Retina (tissue), 1 donor: ENCODE data around the gene ITGBL1.

ENCODE experiments used
- DNase-seq: peaks from one replicate; pipeline ENCODE4 v3.0.0-alpha.2; 2016

Gene ITGBL1

DNA sequence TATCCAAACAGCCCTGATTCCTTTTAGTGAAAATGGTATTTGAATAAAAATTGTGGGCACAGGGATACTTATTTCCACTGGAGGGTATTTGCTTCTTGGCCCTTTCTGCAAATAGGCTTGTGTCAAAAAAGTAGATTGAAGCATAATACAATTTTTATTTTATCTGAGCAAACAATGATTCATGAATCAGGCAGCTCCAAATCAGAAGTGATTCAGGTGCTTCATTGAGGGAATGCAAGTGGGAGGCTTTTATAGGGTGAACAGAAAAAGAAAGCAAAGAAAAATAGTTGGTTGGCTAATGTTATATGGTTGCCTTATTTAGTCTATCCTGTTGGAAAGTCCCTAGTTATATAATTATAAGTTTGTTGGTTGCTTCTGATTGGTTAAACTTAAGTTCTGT is 117.9 kb downstream of the ITGBL1 start:
- no peak for DNase-seq

DNA sequence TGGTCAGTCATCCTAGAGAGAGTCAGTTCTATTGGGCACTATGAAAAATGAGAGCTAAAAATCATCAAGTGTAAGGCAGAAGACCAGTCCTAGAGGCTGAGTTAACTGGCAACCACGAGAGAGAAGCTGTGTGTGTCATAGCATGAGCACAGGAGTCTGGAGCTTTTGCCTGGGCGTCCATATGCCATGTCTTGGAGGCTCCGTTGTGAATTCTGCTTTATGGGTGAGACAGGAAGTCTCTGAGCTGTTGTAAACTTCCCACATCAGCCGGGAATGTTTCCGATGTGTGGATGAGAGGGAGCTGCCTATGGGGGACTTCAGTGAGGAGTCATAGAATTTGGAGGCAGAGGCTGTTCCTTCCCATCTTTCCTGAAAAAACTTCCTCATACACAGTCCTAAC is 120.0 kb downstream of the ITGBL1 start:
- no peak for DNase-seq

DNA sequence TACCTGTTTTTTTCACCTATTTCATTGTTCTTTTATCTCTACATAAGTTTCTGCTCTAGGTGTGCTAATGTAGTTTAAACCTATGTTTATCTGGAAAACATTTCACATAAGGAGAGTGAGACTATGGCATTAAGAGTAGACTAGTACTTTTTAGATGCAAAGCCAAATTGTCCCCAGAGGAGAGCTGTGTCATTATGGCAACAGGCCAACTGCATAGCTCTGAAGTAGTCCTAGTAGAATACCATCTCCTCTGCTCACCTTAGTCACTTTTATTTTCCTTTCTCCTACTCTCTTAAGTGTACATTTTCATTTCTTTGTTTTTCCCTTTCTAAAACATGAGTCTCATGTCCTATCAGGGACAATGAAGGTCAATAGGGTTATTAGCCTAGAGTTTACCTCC is 123.1 kb downstream of the ITGBL1 start:
- no peak for DNase-seq

DNA sequence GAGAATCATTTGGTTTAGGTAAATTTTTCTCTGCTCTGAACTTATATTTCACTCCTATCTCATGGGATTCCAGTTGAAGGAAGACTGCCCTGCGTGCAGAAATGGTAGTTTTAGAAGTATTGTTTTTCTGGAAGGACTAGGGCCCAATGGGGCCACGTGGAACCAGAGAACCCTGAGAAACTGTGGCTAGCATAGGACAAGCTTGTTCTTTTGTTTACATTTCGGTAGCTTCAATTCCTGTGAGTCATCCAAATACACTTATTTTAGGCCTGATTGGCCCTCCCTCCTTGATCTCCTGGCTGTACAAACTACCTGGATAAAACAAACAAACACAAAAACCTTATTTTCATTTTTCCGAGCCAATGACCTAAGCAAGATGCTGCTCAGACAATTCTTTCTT is 124.0 kb downstream of the ITGBL1 start:
- no peak for DNase-seq

DNA sequence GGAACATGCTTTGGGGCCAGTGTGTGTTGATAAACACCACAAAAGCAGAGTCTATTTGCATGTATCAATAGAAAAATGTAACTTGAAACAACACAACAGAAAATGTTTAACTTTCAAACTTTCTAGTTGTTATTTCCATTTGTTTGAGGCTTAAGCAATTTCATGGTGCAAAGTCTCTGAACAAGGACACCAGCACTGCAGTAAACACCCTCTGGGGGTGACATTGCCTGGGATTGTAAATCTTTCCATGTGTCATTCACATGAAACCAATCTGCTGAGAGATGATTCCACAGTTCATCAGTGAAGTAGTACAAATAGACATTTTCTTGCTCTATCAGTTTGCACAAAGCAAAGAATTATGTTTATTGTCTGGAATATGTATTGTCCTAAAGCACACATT is 124.5 kb downstream of the ITGBL1 start:
- no peak for DNase-seq

DNA sequence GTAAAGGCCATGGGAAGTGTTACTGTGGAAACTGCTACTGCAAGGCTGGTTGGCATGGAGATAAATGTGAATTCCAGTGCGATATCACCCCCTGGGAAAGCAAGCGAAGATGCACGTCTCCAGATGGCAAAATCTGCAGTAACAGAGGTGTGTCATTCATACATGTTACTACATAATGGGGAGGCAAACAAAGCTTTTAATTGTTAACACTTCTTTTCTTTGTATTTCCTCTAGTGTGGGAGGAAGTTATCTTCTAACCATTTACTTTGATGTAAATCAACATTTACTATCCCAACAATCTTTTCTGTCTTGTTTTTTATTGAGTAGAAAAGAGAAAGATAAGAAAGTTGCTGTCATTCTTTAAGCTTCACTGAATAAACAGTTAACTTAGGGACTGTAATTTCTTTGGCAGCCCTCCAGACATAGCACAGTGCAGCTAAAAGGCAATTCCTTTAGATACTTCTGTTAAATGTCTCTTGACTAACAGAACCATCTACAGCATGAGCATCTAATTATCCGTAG is 126.9 kb downstream of the ITGBL1 start:
- peak; percentile 44 for DNase-seq

DNA sequence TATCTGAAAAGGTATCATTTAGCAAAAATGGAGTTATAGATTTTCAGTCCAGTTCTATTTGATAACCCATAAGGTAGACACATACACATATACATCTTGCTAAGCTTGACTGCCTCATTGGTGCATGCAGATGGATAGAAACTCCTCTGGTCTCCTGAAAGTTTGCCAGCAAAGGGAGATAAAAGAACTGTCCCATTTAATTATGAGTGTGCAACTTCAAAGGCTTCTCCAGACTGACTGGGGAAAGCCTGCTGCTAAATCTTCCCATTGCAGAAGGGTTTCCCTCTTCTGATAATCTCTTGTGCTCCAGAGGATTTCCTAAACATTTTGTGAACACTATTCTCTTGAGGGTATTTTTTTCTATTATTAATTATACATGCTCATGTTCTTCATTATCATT is 131.9 kb downstream of the ITGBL1 start:
- peak; percentile 69 for DNase-seq

DNA sequence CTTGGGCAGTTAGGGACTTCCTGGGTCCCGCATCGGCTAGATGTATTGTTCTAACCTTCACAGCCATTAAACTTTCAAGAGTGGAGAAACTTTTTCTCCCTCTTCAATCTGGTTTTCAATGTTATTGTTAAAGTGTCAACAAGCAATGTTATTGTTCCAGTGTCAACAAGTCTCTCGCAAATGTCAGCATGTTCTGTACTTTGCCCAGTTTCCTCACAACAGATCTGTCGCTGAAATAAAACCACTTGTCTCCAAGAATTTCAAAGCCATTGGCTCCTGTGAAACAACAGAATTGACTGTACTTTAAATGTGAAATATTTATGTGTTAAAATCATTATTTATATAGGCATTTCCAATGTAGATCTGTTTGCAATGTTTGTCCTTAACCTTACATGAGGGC is 138.0 kb downstream of the ITGBL1 start:
- no peak for DNase-seq

DNA sequence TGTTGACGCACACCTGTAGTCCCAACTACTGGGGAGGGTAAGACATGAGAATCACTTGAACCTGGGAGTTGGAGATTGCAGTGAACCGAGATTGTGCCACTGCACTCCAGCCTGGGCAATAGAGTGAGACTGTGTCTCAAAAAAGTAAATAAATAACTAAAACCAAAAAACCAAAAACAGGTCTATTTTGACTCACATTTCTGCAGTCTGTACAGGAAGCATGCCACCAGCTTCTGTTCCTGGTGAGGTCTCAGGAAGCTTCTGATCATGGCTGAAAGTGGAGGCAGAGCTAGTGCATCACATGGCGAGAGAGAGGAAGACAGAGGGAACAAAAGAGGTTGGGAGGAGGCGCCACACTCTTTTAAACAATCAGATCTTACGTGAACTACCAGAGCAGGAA is 142.5 kb downstream of the ITGBL1 start:
- no peak for DNase-seq

DNA sequence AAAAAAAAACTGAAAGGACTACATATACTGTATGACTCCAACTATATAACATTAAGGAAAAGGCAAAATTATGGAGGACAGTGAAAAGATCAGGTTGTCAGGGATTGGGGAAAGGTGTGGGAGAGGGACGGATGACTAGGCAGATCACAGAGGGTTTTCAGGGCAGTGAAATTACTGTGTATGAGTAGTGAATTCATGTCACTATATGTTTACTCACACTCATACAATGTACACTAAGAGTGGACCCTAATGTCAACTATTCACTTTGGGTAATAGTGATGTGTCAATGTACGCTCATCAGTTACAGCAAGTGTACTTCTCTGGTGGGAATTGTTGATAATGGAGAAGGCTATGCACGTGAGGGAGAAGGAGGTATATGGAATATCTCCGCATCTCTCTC is 144.3 kb downstream of the ITGBL1 start:
- DNase-seq = no peak

DNA sequence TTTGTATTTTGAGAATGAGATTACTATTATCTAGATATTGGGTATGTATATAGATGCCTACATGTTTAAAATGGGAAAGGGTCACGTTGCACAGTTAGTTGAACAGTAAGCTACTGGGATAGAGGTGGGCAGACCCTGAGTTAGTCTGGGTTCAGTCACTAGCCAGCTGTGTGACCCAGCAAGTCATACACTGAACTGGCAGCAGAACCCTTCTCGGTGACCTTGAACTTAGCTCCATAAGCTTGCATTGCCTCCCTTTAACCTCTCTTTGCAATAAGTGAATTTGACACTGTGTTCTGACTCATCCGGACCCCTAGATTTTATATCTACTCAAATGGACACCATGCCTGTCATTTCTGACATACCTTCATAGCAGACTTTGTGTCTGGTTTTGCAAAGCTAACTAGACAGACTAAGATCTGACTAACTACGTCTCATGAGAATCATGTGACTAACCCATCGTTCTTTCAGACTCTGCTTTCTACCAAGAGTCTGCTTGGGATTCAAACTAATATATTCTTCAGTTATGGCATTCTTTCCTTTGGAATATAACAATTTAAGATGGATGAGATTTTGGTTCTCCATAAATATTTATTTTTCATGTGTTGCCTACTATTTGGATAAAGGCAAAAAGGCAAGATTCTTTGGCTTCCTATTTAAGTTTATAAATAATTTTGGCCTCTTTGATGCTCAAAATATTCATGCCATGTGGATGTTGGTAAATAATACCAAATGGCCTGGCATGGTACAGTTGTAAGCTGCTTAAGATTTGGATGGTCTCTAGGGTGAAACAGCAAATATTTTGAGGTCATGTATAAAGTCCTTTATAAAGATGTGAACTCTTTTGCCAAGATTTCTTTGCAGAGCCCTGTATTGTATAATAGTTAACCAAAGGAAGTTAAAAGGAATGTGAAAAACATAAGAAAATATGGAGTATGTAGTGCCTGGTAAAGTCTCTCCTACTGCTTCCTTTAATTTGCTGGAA is 159.3 kb downstream of the ITGBL1 start:
- DNase-seq = no peak

DNA sequence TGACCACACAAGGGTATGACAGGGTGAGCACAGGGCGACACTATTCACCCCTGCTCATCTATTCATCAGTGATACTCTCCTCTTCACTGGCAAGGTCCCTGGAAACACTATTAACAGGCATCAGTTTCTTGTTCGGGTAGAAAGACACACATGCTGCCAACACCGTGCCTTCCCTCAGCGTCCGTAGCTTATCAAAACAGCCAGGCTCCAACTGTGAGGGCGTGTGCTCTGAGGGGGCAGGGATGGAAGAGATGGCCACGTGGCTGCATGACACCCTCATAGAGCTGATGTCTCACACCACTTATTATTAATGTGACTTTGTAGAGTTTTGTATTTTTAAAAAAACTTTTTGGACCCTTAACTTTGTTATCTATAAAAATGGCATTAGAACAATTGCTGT is 160.3 kb downstream of the ITGBL1 start:
- no peak for DNase-seq

DNA sequence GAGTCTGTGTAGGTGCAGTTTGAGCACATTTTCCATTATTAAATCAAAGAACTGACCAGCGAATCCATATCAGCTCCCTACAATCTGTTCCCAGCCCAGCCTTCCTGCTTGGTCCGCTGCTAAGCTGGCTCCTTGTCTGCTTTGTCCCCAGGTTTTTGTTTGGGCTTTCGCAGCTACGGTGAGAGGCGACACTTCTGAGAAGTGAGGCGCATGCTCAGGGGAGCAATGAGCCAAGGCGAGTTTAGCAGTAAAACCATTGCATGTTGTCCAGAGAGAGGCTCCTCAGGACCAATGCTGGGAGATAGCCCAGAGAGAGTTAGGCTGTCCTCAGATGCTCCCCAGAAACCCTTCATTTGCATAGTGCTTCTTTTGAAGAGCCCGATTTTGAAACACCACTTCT is 162.0 kb downstream of the ITGBL1 start:
- no peak for DNase-seq

DNA sequence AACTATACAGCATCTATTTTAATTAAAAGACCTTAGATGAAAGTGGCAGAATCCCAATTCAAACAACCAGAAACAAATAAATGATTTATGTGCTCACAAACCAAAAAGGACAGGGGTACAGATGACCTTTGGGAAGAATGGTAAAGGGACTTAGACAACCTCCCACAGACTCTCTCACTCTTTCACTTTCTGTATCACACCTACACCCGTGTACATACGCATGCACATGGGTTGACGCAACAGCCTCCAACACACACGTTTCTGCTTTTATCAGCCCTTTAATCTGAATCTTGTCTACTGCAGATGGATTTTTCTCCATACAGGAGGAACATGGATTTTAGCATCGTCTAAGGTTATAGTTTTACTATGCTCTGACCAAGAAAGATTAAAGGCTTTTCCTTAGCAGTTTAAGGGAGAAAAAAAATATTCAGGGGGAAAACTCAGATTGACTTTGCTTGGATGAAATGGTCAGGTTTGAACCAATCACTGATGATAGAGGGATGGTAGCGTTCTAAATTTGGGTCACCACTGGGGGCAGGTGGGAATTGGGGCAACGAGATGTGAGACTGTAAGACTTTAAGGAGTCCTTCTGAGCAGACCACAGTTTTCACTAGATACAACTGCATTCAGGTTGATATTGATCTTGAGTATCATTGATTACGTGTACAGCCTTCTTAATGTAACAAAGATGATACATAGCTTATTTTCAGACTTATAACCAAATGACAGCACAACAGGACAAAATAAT is 166.1 kb downstream of the ITGBL1 start:
- no peak for DNase-seq

DNA sequence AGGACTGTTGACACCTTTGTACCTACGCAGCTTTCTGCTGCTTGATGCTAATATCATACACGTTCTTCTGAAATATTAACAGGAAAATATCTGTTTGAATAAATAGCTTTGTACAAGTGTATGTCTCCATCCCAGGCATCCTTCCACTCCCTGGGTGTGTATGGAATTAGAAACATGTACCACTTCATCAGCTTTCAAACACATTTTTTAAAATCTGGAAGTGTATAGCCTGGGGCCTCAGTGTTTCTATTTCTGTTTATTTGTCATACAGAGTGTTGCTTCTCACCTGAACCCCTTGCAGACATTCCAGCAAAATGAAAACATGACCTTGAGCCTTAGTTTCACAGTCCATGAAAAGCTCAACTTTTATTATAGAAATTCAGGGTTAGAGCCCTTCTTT is 168.6 kb downstream of the ITGBL1 start:
- DNase-seq = no peak

DNA sequence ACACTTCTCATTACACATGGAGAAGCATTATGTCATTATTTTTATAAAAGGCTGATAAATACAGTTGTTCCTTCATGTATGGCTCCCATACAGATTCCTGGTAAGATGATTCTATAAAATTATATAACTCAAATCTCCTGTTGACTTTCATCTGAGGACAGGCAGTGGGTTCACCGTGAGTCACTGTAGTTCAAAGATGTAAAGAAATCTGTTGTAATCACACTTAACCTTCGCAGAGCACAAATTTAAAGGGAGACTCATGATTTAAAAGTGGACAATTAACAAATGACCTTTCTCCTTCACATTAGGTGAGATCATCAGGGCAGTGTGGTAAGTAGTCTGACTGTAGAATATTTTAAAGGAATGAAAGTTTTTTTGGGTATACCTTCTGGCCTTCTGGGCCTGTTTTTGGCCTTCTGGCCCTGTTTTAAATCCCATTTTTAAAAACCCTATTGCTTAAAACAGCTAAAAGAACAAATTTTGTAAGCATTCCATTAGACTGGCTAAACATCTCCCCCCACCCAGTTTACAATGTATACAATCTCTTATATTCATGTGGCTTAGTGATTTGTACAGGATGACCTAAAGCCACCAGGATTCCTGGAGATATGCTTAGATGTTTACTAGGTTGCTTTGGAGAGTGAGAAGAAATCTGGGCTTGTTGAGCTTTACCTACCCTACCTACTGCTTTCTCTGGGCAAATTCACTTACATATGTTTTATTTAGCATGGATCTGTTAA is 171.2 kb downstream of the ITGBL1 start:
- no peak for DNase-seq

DNA sequence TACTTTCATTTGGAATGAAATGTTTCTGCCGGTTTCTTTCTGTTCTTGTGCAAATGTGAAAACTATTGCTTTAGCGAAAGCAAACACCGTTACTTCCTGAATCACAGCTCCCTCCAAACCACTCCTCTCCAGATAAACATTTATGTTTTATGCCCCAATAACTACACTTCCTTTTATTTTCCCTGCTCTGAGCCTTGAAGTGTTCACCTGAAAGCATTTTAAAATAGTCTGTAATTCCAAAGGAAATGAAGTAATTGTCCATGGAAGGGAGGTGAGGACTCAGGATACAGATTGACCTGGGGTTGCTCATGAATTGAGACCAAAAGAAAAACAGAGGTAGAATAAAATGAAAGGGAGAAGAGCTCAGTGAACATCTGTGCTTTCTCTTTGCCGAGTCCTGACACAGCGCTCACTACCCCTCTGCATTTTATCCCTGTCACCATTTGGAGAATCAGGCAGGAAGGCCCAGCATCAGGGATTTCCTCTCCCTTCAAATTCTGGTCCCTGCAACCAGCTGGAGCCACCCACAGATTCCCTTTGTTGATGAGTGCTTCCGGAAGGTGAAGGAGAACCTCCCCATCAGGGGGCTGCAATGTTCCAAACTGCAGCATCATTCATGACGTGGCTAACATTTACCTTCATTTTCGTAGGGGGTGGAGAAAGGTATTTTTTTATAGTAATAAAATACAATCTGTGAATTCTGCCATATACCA is 171.9 kb downstream of the ITGBL1 start:
- peak; percentile 13 for DNase-seq

DNA sequence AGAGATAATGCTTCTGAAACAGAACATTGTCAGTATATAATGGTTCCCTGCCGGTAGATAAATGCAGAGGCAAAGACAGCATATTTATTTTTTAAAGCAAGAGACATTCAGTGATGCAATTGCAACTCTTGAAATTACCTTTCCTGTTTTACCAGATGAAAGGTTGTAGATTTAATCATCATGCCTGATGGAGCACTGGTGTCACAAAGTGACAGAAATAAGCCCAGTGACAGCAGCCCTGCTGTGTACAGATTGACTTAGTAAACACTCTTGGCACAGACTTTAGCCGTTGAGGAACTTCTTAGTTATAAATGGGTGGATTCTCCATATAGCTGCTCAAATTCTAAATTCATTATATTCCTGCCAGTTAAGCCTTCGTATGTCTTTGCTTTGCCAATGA is 172.5 kb downstream of the ITGBL1 start:
- DNase-seq = no peak

DNA sequence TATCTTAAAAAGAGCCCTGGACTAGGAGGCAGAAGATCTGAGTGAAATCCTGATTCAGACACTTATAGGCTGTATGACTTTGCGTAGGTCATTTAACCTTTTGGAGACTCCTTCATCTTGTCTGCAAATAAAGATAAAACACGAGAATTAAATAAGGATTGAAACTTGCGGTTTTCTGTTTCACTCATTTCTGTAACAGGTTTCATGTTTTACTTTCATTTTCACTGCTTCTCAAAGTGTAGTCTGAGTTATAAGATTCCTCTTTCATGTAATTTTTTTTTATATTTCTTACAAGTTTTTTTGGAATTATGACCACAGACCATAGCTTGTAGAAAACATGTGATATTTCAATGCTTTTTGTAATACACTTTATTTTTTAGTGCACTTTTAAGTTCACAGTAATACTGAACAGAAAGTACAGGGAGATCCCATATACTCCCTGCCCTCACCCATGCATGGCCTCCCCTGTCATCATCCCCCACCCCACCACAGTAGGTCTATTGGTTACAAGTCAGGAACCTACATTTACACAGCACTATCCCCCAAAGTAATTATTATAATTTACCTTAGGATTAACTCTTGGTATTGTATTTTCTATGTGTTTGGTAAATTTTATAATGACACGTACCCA is 174.6 kb downstream of the ITGBL1 start:
- no peak for DNase-seq

DNA sequence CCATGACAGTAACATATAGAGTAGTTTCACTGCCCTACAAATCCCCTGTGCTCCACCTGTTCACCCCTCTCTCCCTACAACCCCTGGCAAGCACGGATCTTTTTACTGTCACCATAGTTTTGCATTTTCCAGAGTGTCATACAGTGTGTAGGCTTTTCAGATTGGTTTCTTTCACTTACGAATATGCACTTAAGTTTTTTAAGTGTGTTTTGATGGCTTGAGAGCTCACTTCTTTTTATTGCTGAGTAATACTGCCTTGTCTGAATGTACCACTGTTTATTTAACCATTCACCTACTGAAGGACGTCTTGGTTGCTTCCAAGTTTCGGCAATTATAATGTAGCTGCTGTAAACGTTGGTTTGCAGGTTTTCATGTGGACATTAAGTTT is 175.1 kb downstream of the ITGBL1 start:
- no peak for DNase-seq

DNA sequence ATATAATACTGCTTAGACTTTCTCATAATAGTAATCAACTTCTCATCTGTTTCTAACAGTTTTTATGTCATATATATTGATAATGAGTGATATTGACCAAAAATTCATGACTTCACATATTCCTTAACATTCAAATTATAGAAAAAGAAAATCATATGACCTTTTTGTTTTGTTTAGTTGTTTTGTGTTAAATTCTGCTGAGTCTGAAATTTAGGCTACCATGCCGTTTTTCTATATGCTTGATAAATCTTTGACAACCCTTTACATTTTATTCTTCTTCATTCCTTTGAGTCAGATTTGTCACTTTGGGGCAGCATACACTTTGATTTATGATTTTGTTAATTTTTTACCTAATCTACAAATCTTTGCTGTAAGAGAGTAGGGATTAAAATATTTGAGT is 176.4 kb downstream of the ITGBL1 start:
- no peak for DNase-seq

DNA sequence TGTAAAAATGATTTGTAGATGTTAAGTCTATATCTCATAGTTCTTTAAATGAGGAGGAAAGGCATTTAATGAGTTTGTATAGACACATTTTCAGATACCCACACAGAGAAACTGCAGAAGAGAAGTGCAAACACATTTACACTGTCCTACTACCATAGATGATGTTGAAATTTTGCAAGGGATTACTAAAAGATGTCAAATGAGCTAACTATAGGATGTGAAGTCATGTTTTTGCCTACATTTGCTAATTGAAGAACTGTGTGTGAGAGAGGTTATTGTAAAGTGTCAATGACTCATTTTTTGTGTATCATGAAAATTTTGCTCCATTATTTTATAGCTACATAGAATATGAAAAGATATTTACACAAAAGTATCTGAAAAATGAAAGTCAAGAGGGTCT is 178.9 kb downstream of the ITGBL1 start:
- no peak for DNase-seq
